ENCODE measurements around the gene NTMT1. TPM values are rescaled to one million over a fixed set of nuclear protein-coding genes. Genes with fewer than 3 reads are reported as not detected.

The NTMT1 gene
- total RNA-seq, 1 experiment from 2014 or later, result 21.5 TPM

- no peak for DNase-seq (ENCODE audit: low read depth)
Measured at GRCh38 chr9:129597355-129598088, 28.4 kb upstream of the NTMT1 start.

- no peak for DNase-seq (ENCODE audit: low read depth)
Measured at GRCh38 chr9:129598089-129598596, 27.8 kb upstream of the NTMT1 start.

- no peak for DNase-seq (ENCODE audit: low read depth)
Measured at GRCh38 chr9:129601082-129601674, 24.8 kb upstream of the NTMT1 start.

GRCh38 chr9:129602598-129603415 lies 23.2 kb upstream of the NTMT1 start:
- no peak for DNase-seq (ENCODE audit: low read depth)

GRCh38 chr9:129604056-129604765 lies 21.8 kb upstream of the NTMT1 start:
- DNase-seq (ENCODE audit: low read depth), result no peak

- no peak for DNase-seq (ENCODE audit: low read depth)
Measured at GRCh38 chr9:129604766-129605163, 21.2 kb upstream of the NTMT1 start.

GRCh38 chr9:129606161-129607026 lies 19.6 kb upstream of the NTMT1 start:
- no peak for DNase-seq (ENCODE audit: low read depth)

- DNase-seq (ENCODE audit: low read depth), result no peak
Measured at GRCh38 chr9:129607027-129607387, 19.0 kb upstream of the NTMT1 start.

GRCh38 chr9:129608561-129609481 lies 17.1 kb upstream of the NTMT1 start:
- DNase-seq (ENCODE audit: low read depth), result no peak

GRCh38 chr9:129609486-129610212 lies 16.3 kb upstream of the NTMT1 start:
- DNase-seq (ENCODE audit: low read depth), result no peak

- no peak for DNase-seq (ENCODE audit: low read depth)
Measured at GRCh38 chr9:129610213-129610472, 15.8 kb upstream of the NTMT1 start.

GRCh38 chr9:129610473-129611306 lies 15.3 kb upstream of the NTMT1 start:
- DNase-seq (ENCODE audit: low read depth), result peak; percentile 53

- DNase-seq (ENCODE audit: low read depth), result no peak
Measured at GRCh38 chr9:129611307-129611800, 14.6 kb upstream of the NTMT1 start.

- no peak for DNase-seq (ENCODE audit: low read depth)
Measured at GRCh38 chr9:129612123-129612522, 13.8 kb upstream of the NTMT1 start.

- DNase-seq (ENCODE audit: low read depth), result no peak
Measured at GRCh38 chr9:129612815-129613519, 13.0 kb upstream of the NTMT1 start.

- DNase-seq (ENCODE audit: low read depth), result no peak
Measured at GRCh38 chr9:129613520-129614175, 12.3 kb upstream of the NTMT1 start.

- no peak for DNase-seq (ENCODE audit: low read depth)
Measured at GRCh38 chr9:129614932-129615331, 11.0 kb upstream of the NTMT1 start.
